ENCODE measurements around the gene STRA8.

STRA8 gene

DNA sequence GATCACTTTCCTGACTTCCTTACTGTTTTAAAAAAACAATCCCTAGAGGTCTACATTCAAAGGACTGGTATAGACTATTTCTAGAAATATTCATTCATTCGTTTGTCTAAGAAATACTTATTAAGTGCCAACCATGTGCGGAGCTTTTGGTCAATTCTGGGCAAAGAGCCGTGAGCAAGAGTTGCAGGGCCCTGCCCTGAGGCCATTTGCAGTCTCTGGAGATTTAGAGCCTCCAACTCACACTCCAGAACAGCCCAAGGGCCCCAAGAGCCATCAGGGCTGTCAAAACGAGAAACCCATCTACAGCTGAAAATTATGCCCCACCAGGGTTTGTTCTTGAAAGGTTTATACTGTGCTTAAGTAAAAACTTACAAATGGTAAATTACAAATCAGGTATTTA is 38.5 kb upstream of the STRA8 start:
- Histone ChIP-seq H3K4me3 (ENCODE audit: low read depth, low read length, poor library complexity, severe bottlenecking) (no peak overlapping the region), H4K20me1 (ENCODE audit: insufficient read depth, low read length) (no peaks in the 10 kb centered on the region), H3F3A (ENCODE audit: insufficient read depth, low read length) (no peaks in the 10 kb centered on the region), H3K9ac (ENCODE audit: low read length) (no peak overlapping the region), H3K9me2 (ENCODE audit: low read depth, low read length) (no peaks in the 10 kb centered on the region), H3K4me2 (ENCODE audit: low read length) (no peak overlapping the region), H3K27ac (ENCODE audit: low read depth, low read length, poor library complexity, severe bottlenecking) (no peak overlapping the region), H3K27me3 (ENCODE audit: insufficient read depth, low read length) (no peaks in the 10 kb centered on the region), H3K79me2 (ENCODE audit: insufficient read depth, low read length) (no peaks in the 10 kb centered on the region), H3K9me3 (ENCODE audit: low read length) (no peaks in the 10 kb centered on the region), H3K4me1 (ENCODE audit: insufficient read depth, low read length, severe bottlenecking) (no peaks in the 10 kb centered on the region), H3K36me3 (ENCODE audit: insufficient read depth, low read length) (peaks cover 80% of the 10 kb centered on the region), H2AFZ (ENCODE audit: low read length) (no peak overlapping the region)
- TF ChIP-seq EZH2 (IDR thresholded peaks at IDR 0.05; ENCODE audit: borderline replicate concordance, low read length) (no peak), CTCF (IDR thresholded peaks at IDR 0.05; ENCODE audit: low read length) (no peak)

DNA sequence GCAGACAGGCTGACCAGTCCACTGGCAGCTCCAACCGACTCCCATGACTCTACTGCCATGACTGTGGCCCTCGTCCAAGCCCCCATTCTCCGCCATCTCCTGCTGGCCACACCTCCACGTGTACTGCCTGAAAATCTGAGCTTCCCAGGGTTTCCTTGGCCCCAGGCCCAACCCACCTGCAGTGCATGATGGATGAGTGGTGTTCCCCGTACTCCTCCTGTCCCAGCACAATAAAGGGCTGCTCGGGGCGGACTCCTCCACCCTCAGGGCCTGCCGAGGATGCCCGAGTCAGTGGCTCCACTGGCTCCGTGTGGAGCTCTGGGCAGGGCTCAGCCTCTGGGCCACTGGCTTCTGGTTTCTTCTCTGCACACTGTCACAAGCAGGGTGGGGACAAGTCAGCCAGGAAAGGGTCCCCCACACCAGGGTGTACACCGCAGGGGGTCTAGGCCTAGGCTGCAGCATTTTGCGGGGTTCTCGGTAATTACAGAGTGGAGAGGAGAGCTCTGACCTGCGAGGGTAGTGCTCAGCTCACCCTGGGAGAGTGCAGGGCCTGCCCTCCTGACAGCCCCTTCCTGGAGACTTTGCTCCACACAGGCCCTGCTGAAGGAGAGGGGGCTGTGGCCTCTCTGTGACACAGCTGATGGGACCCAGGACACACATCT is 37.5 kb upstream of the STRA8 start:
- Histone ChIP-seq H4K20me1 (ENCODE audit: insufficient read depth, low read length) (no peaks in the 10 kb centered on the region), H3K4me1 (ENCODE audit: insufficient read depth, low read length, severe bottlenecking) (no peaks in the 10 kb centered on the region)
- no peak for TF ChIP-seq CTCF (IDR thresholded peaks at IDR 0.05; ENCODE audit: low read length)

GRCh38 chr7:135197343-135197742 is 36.3 kb upstream of the STRA8 start:
- Histone ChIP-seq H3K4me1 (ENCODE audit: insufficient read depth, low read length, severe bottlenecking) (no peaks in the 10 kb centered on the region), H3K4me2 (ENCODE audit: low read length) (no peak overlapping the region), H4K20me1 (ENCODE audit: insufficient read depth, low read length) (no peaks in the 10 kb centered on the region), H3K4me3 (ENCODE audit: low read depth, low read length, poor library complexity, severe bottlenecking) (no peak overlapping the region), H3K79me2 (ENCODE audit: insufficient read depth, low read length) (no peaks in the 10 kb centered on the region), H2AFZ (ENCODE audit: low read length) (no peak overlapping the region), H3K9me2 (ENCODE audit: low read depth, low read length) (no peaks in the 10 kb centered on the region), H3K36me3 (ENCODE audit: insufficient read depth, low read length) (peaks cover 90% of the 10 kb centered on the region), H3K27me3 (ENCODE audit: insufficient read depth, low read length) (no peaks in the 10 kb centered on the region), H3K9me3 (ENCODE audit: low read length) (no peaks in the 10 kb centered on the region), H3F3A (ENCODE audit: insufficient read depth, low read length) (no peaks in the 10 kb centered on the region), H3K9ac (ENCODE audit: low read length) (no peak overlapping the region), H3K27ac (ENCODE audit: low read depth, low read length, poor library complexity, severe bottlenecking) (no peak overlapping the region)
- no peak for TF ChIP-seq CTCF (IDR thresholded peaks at IDR 0.05; ENCODE audit: low read length)

More for the DNA sequence above, 37.5 kb upstream of the STRA8 start:
- H3K79me2 ChIP-seq (ENCODE audit: insufficient read depth, low read length), result no peaks in the 10 kb centered on the region
- H3K9me2 ChIP-seq (ENCODE audit: low read depth, low read length), result no peaks in the 10 kb centered on the region
- H3F3A ChIP-seq (ENCODE audit: insufficient read depth, low read length), result no peaks in the 10 kb centered on the region
- H3K4me2 ChIP-seq (ENCODE audit: low read length), result no peak overlapping the region
- no peaks in the 10 kb centered on the region for H3K9me3 ChIP-seq (ENCODE audit: low read length)
- no peak overlapping the region for H3K9ac ChIP-seq (ENCODE audit: low read length)
- no peak overlapping the region for H3K4me3 ChIP-seq (ENCODE audit: low read depth, low read length, poor library complexity, severe bottlenecking)
- H3K27me3 ChIP-seq (ENCODE audit: insufficient read depth, low read length), result no peaks in the 10 kb centered on the region
- H3K36me3 ChIP-seq (ENCODE audit: insufficient read depth, low read length), result peaks cover 86% of the 10 kb centered on the region
- no peak overlapping the region for H2AFZ ChIP-seq (ENCODE audit: low read length)
- no peak overlapping the region for H3K27ac ChIP-seq (ENCODE audit: low read depth, low read length, poor library complexity, severe bottlenecking)

All from OCI-LY1 (cell line).